Stomach (tissue), 4 donors: Measurements from ENCODE around the gene RERE.

Source experiments
- CTCF ChIP-seq, 7 experiments: fragments of 450-650 bp in 4 of 7; fragments of 200-600 bp in 3 of 7; sonication (generic) in 3 of 7; IDR thresholded peaks; one replicate each; pipeline ENCODE4 v1.5.1; 2016 to 2019; ENCODE audit warnings: antibody characterized with exemption in 7 of 7, control low read depth in 2 of 7, mild to moderate bottlenecking in 1 of 7
- POLR2A ChIP-seq, 4 donors: fragments of 450-650 bp; IDR thresholded peaks; one replicate each; pipeline ENCODE4 v1.6.1; 2016; ENCODE audit warnings: antibody characterized with exemption in 4 of 4, control low read depth in 2 of 4, mild to moderate bottlenecking in 1 of 4, moderate library complexity in 1 of 4
- POLR2AphosphoS5 ChIP-seq, 3 donors: sonication (generic); formaldehyde crosslinking; IDR thresholded peaks; one replicate each; pipeline ENCODE4 v1.6.1; 2016; ENCODE audit warnings: antibody characterized with exemption in 3 of 3

GRCh38 chr1:8555582-8555981 lies 261.9 kb downstream of the RERE start:
- no peak for TF ChIP-seq POLR2A (IDR thresholded peaks at IDR 0.05)
- TF ChIP-seq POLR2AphosphoS5 (IDR thresholded peaks at IDR 0.05) = no peak
- no peak for TF ChIP-seq CTCF (IDR thresholded peaks at IDR 0.05)
